ENCODE results near the gene POLE. TPM values are rescaled to one million over a fixed set of nuclear protein-coding genes. Genes with fewer than 3 reads are reported as not detected.

The POLE gene
- total RNA-seq, 2 donors from 2014 or later, result 12.5 to 36.9 TPM

DNA sequence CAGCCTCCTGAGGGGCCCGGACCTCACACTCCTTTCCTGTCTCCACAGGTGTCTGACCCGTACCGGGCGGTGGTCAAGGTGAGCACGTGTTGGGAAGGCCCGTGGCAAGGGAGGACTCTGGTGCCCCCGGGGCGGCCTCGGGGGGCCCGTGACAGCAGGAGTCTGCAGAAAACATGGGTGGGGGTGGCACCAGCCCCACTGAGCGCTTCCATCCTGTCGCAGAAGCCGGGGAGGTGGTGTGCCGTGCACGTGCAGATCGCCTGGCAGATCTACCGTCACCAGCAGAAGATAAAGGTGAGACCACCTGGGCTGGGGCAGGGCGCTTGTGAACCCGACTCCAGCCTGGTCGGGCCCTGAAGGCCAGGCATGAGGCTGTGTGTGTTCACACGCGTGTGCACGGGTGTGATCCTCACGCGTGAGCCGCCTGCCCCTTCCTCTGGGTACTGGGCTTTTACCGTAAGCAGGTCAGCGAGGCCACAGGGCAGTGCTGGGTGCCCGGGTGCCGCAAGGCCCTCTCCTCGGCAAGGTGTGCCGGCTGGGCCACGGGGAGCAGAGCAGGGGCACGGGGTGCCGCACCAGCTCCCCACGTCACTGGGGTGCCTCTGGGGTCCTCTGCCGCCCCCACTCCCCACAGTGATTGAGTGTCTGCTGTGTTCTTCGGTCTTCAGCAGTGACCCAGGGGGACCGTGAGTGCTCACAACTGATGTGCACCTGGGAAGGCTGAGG, 112.7 kb downstream of the POLE start:
- no peak overlapping the region for H3K4me3 ChIP-seq

More for the DNA sequence above, 112.7 kb downstream of the POLE start:
- Histone ChIP-seq H3K4me1 (no peaks in the 10 kb centered on the region), H3K36me3 (replicated peaks in 1 of 2; ENCODE audit: insufficient read depth in 1 of 2, low read depth in 2 of 2) (peaks cover 5 to 19% of the 10 kb centered on the region in 2 donors), H3K27me3 (no peaks in the 10 kb centered on the region), H3K27ac (no peak overlapping the region), H3K9me3 (no peaks in the 10 kb centered on the region)
- DNase-seq, result no peak
- intact Hi-C loops (cut with DNase I), result no loop called here
- 97 to 100% methylated on average over 3 to 34 of the region's 39 CpGs for WGBS, 2 donors
- no peak for TF ChIP-seq POLR2A (IDR thresholded peaks at IDR 0.05)
- TF ChIP-seq, protein P1, sequence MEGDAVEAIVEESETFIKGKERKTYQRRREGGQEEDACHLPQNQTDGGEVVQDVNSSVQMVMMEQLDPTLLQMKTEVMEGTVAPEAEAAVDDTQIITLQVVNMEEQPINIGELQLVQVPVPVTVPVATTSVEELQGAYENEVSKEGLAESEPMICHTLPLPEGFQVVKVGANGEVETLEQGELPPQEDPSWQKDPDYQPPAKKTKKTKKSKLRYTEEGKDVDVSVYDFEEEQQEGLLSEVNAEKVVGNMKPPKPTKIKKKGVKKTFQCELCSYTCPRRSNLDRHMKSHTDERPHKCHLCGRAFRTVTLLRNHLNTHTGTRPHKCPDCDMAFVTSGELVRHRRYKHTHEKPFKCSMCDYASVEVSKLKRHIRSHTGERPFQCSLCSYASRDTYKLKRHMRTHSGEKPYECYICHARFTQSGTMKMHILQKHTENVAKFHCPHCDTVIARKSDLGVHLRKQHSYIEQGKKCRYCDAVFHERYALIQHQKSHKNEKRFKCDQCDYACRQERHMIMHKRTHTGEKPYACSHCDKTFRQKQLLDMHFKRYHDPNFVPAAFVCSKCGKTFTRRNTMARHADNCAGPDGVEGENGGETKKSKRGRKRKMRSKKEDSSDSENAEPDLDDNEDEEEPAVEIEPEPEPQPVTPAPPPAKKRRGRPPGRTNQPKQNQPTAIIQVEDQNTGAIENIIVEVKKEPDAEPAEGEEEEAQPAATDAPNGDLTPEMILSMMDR (IDR thresholded peaks at IDR 0.05), result no peak
- no peak for ATAC-seq

Small RNAs within 50 kb of the gene (microRNA-seq; reads per million reads assigned to microRNA genes)
- 0 to 0.93 reads per million in 2 donors for gene MIR6763 (ENCODE audit: borderline number of aligned reads in 2 of 2, borderline replicate concordance in 2 of 2)

Small RNAs within 50 kb of the gene (small RNA-seq; reads per million reads assigned to genes)
- not detected for gene MIR6763
- not detected for gene RNA5SP379

Other genes starting within 250 kb of the POLE start
- gene FBRSL1, start 197.2 kb downstream of the POLE start, total RNA-seq, result 10 to 100 TPM; 29.8 to 50.1 TPM
- not detected for gene LRCOL1, start 76.8 kb downstream of the POLE start, total RNA-seq
- 1 to 10 TPM in 1 of 2 donors, not detected in 1; 1.0 TPM for gene P2RX2, start 68.6 kb downstream of the POLE start, total RNA-seq
- 10 to 100 TPM; 37.2 to 39.7 TPM for gene PXMP2, start 245 bp upstream of the POLE start, total RNA-seq
- 10 to 100 TPM; 15.0 to 39.2 TPM for gene PGAM5, start 23.5 kb upstream of the POLE start, total RNA-seq
- gene ANKLE2, start 74.5 kb upstream of the POLE start, total RNA-seq, result 10 to 100 TPM; 37.9 to 76.1 TPM
- gene GOLGA3, start 141.5 kb upstream of the POLE start, total RNA-seq, result 10 to 100 TPM; 57.3 to 98.6 TPM
- 10 to 100 TPM; 31.4 to 45.2 TPM for gene CHFR, start 200.3 kb upstream of the POLE start, total RNA-seq

Data from body of pancreas (tissue), 4 donors.